ENCODE data around the gene DRD4. TPM values are rescaled to one million over a fixed set of nuclear protein-coding genes. Genes with fewer than 3 reads are reported as not detected.

The DRD4 gene
- total RNA-seq, 4 donors from 2014 or later: not detected

DNA sequence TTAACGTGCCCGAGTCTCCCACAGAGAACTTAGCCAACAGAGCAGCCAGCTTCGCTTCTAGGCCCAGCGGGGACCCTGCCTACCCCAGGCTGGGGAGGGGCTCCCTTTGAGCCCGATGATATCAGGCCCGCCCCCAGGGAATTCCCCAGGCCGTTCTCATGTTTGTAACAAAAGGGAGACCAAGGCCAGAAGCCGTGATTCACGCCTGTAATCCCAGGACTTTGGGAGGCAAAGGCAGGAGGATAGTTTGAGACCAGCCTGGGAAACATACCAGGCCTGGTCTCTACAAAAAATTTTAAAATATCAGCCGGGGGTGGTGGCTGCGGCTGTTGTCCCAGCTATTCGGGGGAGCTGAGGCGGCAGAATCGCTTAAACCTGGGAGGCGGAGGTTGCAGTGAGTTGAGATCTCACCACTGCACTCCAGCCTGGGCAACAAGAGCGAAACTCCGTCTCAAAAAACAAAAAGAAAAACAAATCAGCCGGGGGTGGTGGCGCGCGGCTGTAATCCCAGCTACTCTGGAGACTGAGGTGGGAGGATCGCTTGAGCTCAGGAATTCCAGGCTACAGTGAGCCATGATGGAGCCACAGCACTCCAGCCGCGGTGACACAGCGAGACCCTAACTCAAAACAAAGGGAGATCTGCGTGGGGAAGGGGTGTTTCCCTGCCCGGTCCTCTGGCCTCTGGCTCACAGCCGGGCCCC is 1.7 kb downstream of the DRD4 start:
- peaks cover 21 to 27% (median 25%) of the 10 kb centered on the region in 3 donors for H3K27me3 ChIP-seq
- DNase-seq (no peak), ATAC-seq (no peak)
- no peak overlapping the region for H3K27ac ChIP-seq
- no peaks in the 10 kb centered on the region for H3K9me3 ChIP-seq
- intact Hi-C loops (cut with DNase I; ENCODE audit: low total_unique reads) (no loop called here), in situ Hi-C loops (cut with MboI; ENCODE audit: low sequenced_read_pairs in 4 of 4) (no loop called here)
- no peaks in the 10 kb centered on the region for H3K36me3 ChIP-seq
- TF ChIP-seq, protein P1, sequence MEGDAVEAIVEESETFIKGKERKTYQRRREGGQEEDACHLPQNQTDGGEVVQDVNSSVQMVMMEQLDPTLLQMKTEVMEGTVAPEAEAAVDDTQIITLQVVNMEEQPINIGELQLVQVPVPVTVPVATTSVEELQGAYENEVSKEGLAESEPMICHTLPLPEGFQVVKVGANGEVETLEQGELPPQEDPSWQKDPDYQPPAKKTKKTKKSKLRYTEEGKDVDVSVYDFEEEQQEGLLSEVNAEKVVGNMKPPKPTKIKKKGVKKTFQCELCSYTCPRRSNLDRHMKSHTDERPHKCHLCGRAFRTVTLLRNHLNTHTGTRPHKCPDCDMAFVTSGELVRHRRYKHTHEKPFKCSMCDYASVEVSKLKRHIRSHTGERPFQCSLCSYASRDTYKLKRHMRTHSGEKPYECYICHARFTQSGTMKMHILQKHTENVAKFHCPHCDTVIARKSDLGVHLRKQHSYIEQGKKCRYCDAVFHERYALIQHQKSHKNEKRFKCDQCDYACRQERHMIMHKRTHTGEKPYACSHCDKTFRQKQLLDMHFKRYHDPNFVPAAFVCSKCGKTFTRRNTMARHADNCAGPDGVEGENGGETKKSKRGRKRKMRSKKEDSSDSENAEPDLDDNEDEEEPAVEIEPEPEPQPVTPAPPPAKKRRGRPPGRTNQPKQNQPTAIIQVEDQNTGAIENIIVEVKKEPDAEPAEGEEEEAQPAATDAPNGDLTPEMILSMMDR (IDR thresholded peaks at IDR 0.05 in 4 of 5, conservative IDR thresholded peaks at IDR 0.05 in 1 of 5): no peak
- no peak for TF ChIP-seq POLR2A (IDR thresholded peaks at IDR 0.05)
- H3K4me3 ChIP-seq: no peak overlapping the region
- H3K4me1 ChIP-seq: no peaks in the 10 kb centered on the region

DNA sequence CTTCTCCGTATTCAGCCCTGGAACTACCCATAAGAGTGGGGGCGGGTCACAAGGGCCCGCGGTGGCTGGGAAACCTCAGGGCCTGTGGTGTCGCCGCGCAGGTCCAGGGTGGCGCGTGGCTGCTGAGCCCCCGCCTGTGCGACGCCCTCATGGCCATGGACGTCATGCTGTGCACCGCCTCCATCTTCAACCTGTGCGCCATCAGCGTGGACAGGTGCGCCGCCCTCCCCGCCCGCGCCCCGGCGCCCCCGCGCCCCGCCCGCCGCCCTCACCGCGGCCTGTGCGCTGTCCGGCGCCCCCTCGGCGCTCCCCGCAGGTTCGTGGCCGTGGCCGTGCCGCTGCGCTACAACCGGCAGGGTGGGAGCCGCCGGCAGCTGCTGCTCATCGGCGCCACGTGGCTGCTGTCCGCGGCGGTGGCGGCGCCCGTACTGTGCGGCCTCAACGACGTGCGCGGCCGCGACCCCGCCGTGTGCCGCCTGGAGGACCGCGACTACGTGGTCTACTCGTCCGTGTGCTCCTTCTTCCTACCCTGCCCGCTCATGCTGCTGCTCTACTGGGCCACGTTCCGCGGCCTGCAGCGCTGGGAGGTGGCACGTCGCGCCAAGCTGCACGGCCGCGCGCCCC is 2.4 kb downstream of the DRD4 start:
- DNase-seq: no peak

DNA sequence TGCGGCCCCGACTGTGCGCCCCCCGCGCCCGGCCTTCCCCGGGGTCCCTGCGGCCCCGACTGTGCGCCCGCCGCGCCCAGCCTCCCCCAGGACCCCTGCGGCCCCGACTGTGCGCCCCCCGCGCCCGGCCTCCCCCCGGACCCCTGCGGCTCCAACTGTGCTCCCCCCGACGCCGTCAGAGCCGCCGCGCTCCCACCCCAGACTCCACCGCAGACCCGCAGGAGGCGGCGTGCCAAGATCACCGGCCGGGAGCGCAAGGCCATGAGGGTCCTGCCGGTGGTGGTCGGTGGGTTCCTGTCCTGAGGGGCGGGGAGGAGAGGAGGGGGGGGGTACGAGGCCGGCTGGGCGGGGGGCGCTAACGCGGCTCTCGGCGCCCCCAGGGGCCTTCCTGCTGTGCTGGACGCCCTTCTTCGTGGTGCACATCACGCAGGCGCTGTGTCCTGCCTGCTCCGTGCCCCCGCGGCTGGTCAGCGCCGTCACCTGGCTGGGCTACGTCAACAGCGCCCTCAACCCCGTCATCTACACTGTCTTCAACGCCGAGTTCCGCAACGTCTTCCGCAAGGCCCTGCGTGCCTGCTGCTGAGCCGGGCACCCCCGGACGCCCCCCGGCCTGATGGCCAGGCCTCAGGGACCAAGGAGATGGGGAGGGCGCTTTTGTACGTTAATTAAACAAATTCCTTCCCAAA is 3.1 kb downstream of the DRD4 start:
- no peaks in the 10 kb centered on the region for H3K4me1 ChIP-seq
- no peaks in the 10 kb centered on the region for H3K9me3 ChIP-seq
- DNase-seq: no peak
- H3K36me3 ChIP-seq: no peaks in the 10 kb centered on the region
- H3K4me3 ChIP-seq: no peak overlapping the region
- intact Hi-C loops (cut with DNase I; ENCODE audit: low total_unique reads): no loop called here
- H3K27me3 ChIP-seq: peaks cover 21 to 27% (median 25%) of the 10 kb centered on the region in 3 donors
- TF ChIP-seq, protein P1 (IDR thresholded peaks at IDR 0.05 in 4 of 5, conservative IDR thresholded peaks at IDR 0.05 in 1 of 5): no peak
- TF ChIP-seq POLR2A (IDR thresholded peaks at IDR 0.05): no peak
- no peak for ATAC-seq
- in situ Hi-C loops (cut with MboI; ENCODE audit: low sequenced_read_pairs in 4 of 4): no loop called here
- H3K27ac ChIP-seq: no peak overlapping the region

More for the DNA sequence above, 2.4 kb downstream of the DRD4 start:
- TF ChIP-seq, protein P1 (IDR thresholded peaks at IDR 0.05 in 4 of 5, conservative IDR thresholded peaks at IDR 0.05 in 1 of 5): no peak
- H3K9me3 ChIP-seq: no peaks in the 10 kb centered on the region
- H3K36me3 ChIP-seq: no peaks in the 10 kb centered on the region
- in situ Hi-C loops (cut with MboI; ENCODE audit: low sequenced_read_pairs in 4 of 4) (no loop called here), intact Hi-C loops (cut with DNase I; ENCODE audit: low total_unique reads) (no loop called here)
- H3K4me3 ChIP-seq: no peak overlapping the region
- no peak for ATAC-seq
- no peaks in the 10 kb centered on the region for H3K4me1 ChIP-seq
- peaks cover 21 to 27% (median 25%) of the 10 kb centered on the region in 3 donors for H3K27me3 ChIP-seq
- no peak overlapping the region for H3K27ac ChIP-seq

DNA sequence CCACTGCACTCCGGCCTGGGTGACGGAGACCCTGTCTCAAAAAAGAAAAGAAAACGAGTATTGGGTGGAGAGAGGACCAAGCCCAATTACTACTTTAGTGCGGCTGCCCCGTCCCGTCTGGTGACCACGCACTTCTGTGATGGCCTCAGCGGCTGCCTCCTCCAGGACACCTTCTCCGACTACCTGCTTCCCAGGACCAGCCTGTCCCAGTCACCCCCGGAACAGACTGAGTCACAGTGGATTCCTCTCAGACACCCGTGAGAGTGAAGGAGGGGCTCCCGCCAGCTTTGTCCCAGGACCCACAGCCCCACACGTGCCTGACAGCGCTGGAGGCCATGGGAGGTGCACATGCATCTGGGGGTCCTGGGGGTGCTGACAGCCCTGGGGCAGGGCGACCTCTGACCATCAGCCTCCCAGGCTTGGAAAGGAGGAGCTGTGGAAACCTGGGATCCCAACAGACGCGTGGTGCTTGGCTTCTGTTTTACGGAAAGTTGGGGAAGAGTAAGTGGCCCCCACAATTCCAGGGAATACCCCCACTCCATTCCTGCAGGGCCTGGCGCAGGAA is 4.8 kb downstream of the DRD4 start:
- no peaks in the 10 kb centered on the region for H3K4me1 ChIP-seq
- H3K27ac ChIP-seq: no peak overlapping the region
- DNase-seq: no peak
- H3K27me3 ChIP-seq: peaks cover 17 to 20% (median 19%) of the 10 kb centered on the region in 3 donors
- no peak for ATAC-seq
- intact Hi-C loops (cut with DNase I; ENCODE audit: low total_unique reads): no loop called here
- no peaks in the 10 kb centered on the region for H3K36me3 ChIP-seq
- H3K4me3 ChIP-seq: no peak overlapping the region
- in situ Hi-C loops (cut with MboI; ENCODE audit: low sequenced_read_pairs in 4 of 4): no loop called here
- no peak for TF ChIP-seq POLR2A (IDR thresholded peaks at IDR 0.05)
- TF ChIP-seq, protein P1 (IDR thresholded peaks at IDR 0.05 in 4 of 5, conservative IDR thresholded peaks at IDR 0.05 in 1 of 5): no peak
- no peaks in the 10 kb centered on the region for H3K9me3 ChIP-seq
